Urothelium cell line (cell line): Measurements from ENCODE around the gene SCAMP2.
A peak's percentile ranks its signal among the peaks of the same experiment; 100 is the strongest.
"Not testable (repeated sequence)": the region's sequence is repeated elsewhere in the genome, so short reads cannot be mapped to it uniquely, and the experiment has no call there.

Experiments
- DNase-seq: peaks from one replicate; pipeline ENCODE4 v3.0.0; 2011; ENCODE audit warnings: low spot score, mixed read lengths
- FAIRE-seq: peaks from 2 replicates; lab custom pipeline; 2011; peaks lifted over from hg19 to GRCh38; lab: Jason Lieb, UNC

The SCAMP2 gene, protein sequence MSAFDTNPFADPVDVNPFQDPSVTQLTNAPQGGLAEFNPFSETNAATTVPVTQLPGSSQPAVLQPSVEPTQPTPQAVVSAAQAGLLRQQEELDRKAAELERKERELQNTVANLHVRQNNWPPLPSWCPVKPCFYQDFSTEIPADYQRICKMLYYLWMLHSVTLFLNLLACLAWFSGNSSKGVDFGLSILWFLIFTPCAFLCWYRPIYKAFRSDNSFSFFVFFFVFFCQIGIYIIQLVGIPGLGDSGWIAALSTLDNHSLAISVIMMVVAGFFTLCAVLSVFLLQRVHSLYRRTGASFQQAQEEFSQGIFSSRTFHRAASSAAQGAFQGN

DNA sequence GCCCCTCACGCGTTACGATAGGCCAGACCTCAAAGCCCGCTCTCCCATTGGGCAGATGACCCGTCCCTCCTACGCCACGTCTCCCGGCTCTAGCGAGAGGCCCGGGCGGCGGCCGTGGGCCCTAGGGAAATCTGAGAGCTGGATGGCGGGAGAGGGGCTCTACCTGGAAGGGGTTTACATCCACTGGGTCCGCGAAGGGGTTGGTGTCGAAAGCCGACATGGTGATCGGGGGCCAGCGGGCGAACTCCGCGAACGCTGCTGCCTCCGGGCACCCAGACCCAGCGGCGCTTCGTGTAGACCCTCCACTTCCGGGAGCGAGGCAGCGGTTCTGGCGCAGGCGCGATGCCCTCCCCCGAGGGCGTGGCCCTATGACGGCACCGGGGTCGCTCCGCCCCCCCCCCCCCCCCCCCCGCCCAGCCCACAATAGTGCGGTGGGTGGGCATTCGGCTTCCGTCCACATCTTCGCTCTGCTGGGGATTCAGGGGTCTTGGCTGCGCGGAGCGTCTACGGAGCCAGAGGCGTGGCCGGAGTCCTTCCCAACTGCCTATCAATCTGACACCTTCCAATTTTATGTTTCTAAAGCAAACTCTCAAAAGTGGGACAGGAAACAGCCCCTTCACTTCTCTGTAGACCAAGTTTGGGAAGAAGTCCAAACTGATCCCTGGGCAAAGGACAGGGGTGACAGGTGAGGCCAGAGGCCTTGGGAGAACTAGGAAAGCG is at the start of gene SCAMP2:
TSS of gene SCAMP2 (minus strand) at position 330 of the 720 bp plus-strand sequence. CDS start at position 220, 110 bp downstream.
- FAIRE-seq (no peak), DNase-seq (peak; percentile 96)

DNA sequence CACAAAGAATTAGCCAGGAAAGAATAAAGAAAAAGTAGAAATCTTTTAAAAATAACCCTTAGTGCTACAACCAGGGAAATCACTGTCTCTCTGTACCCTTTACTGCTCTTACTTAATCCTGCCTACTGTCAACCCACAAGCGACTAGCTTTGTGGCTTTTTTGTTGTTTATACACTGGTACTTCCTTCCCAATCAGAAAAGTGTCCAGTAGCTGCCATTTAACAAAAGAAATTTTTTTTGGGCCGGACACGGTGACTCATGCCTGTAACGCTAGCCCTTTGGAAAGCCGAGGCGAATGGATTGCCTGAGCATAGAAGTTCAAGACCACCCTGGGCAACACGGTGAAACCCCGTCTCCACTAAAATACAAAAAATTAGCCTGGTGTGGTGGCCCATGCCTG is 47.3 kb upstream of the SCAMP2 start:
- DNase-seq (no peak), FAIRE-seq (no peak)

- DNase-seq, result no peak
- no peak for FAIRE-seq
Observed at GRCh38 chr15:74917676-74918075, 44.5 kb upstream of the SCAMP2 start.

- not testable (repeated sequence) for DNase-seq, FAIRE-seq
Observed at GRCh38 chr15:74913799-74914198, 40.6 kb upstream of the SCAMP2 start.

DNA sequence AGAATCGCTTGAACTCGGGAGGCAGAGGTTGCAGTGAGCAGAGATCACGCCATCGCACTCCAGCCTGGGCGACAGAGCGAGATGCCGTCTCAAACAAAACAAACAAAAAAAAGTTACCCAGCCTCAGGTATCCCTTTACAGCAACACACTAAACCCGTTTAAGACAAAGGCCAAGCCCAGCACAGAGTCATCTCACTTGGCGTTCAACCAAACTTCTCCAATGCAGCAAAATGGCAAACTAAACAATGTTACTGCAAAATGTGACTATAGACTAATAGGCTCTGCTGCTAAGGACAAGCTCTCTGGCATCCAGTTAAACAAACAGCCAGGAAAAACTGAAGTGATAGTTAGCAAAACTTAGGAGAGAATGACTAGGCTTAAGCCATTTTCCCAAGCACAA is 39.9 kb upstream of the SCAMP2 start:
- no peak for DNase-seq
- no peak for FAIRE-seq

DNA sequence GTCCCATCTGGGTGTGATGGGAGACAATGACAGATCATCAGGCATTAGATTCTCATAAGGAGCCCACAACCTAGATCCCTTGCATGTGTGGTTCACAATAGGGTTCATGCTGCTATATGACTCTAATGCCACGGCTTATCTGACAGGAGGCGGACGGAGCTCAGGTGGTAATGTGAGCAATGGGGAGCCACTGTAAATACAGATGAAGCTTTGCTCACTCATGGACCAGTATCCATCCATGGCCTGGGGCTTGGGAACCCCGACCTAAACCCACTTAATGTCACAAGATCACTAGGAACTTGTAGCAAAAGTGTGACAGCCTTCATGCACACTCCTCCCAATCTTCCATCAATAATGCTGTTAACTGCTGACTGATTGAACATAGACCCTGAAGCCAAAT is 35.5 kb upstream of the SCAMP2 start:
- no peak for DNase-seq
- no peak for FAIRE-seq

GRCh38 chr15:74907163-74907870 is 34.2 kb upstream of the SCAMP2 start:
- no peak for FAIRE-seq
- DNase-seq, result no peak

DNA sequence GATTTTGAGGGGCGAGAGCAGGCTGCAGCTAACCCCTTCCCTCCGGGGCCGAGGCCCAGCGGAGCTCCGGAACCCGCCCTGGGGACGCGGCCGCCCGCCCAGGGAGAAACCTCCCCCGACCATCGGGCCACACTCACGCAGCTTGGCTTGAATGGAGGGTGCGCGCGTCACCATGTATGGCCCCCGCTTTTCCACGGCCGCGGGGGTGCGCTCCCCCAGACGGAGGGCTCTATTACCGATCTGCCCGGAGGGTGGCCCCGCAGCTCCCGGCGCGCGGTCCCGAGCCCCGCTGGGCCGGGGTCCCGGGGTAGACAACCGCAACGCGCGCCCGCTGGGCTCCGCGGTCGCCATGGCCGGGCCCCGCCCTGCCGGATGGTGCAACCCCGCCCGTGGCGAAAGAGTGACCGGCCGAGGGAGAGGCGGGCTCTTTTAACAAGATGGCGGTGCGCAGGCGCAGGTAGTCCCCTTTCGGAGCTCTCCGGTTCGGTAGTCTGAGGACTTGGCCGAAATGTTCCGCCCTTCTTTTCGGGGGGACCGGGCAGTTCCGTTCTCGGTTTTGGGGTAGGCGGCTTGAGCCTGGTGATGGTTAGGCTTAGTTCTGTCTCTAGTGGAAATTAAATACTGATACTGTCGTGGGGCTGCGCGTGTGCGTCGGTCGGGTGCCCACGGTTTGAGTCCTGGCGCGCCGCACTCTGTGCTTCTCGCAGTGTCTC is 33.4 kb upstream of the SCAMP2 start, which contains the start of gene FAM219B:
TSS of gene FAM219B (minus strand) at position 402 of the 713 bp plus-strand sequence. CDS start at position 351, 51 bp downstream.
- DNase-seq, result peak; percentile 92
- no peak for FAIRE-seq

DNA sequence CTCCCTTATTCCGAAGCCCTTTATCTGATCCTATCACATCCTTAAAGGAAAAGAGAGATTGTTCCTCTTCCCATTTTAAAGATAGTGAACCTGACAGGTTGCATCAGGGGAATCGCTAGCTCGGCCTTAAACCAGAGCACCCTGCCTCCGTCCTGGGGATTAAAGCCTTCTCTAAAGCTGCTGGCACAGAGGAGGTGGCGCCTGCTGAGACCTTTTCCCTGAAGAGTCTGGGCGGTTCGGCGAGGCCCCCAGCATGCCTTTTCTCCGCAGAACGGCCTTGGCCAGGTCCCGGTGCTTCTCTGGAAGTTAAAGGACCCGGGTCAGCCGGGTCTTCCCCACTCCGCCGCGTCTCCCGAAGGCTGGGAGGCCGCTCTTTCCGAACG is 32.9 kb upstream of the SCAMP2 start:
- DNase-seq (peak; percentile 35), FAIRE-seq (no peak)

- DNase-seq (no peak), FAIRE-seq (no peak)
Observed at GRCh38 chr15:74904190-74904805, 31.1 kb upstream of the SCAMP2 start.

DNA sequence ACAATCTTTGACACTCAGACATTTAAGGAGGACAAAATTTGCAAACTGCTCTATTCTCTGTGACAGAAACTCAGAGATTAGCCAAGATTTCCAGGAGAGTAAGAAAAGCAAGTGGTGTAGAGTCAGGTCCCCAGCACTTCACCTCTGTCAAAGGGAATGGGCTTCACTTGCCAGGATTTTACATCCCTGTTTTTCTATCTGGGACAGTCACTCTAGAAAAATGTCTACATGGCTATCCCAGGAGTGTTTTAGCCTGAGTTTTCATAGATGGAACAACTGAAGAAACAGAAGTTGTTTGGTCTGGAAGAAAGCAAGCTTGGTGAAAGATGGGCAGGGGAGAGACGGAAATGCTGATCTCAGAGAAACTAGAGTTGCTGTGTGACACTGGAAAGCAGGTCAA is 30.5 kb upstream of the SCAMP2 start:
- no peak for FAIRE-seq
- no peak for DNase-seq

DNA sequence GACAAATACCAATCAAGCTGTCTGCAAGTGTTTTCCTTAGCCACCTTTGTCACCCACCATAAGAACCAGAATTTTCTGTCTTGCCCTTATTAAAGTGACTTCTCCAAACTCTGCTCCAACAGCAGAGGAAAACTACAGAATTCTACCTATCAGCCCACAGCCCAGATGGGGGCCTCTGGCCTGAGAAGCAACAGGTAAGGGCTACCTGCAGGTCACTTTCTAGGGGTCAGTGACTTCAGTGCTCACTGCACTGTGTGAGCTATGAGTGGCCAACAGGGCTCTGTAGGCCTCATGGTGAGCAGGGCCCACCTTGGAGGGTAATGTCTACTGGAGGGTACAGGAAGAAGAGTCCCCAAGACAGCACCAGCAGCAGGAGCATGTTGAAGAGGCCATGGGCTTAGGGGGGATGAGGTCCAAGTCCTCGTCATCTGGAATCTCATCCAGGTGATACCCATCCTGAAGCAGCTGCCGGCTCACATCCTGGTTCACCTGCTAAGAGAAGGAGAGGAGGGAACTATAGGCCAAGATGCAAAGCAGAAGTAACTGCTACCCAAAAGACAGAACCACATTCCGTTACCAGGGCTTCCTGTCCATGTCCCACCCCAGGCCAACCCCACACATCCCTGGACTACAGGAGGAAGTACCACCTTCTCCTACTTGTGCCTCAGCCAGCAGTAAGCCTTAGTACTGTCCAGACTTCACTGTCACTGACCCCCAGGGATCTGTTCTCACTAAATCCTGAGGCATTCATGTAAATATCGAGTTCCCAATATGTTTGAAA is 29.3 kb upstream of the SCAMP2 start:
- FAIRE-seq (no peak), DNase-seq (no peak)

DNA sequence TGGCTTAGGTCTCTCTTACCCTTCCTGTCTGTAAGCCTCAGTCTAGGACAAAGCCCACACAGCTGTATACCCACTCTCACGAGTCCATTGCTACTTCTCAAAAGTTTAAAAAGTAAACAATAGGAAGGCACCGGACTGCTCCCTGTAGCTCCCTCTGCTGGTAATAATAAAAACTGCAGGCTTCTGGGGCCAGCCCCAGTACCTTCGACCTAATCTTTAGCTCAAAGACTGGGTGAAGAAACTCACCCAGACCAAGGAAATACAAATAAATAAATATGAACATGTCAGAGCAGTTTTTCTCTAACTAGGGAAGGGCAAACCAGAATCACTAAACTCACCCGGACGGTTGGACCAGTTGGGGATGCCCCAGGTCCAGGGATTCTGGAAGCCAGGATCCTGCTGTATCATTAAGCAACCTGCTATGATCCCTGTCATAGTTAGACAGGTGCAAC is 28.5 kb upstream of the SCAMP2 start:
- FAIRE-seq (no peak), DNase-seq (peak; percentile 62)

- DNase-seq, result no peak
- no peak for FAIRE-seq
Observed at GRCh38 chr15:74897300-74897701, 24.1 kb upstream of the SCAMP2 start.

DNA sequence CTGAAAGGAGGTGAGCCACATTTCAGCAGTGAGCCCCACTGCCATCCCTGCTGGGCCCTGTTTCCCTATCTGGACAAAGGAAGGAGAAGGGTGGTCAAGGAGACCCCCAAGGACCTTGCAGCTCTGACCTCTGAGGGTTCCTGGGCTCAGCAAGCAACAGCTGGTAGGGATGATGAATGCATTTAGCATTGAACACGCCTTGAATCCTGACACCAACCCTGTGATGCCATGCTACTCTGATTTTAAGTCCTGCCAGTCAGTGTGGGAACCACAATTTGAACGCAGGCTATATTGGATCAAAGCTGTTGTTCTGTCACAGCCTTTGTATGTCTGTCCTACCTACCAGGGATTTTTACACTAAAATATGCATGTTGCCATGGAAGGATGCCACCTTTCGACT is 23.2 kb upstream of the SCAMP2 start:
- FAIRE-seq, result no peak
- no peak for DNase-seq

GRCh38 chr15:74895830-74896229 is 22.7 kb upstream of the SCAMP2 start:
- no peak for FAIRE-seq
- no peak for DNase-seq

- FAIRE-seq, DNase-seq: not testable (repeated sequence)
Observed at GRCh38 chr15:74894383-74894782, 21.2 kb upstream of the SCAMP2 start.

GRCh38 chr15:74893627-74894026 is 20.5 kb upstream of the SCAMP2 start:
- DNase-seq, result no peak
- FAIRE-seq, result no peak

- no peak for DNase-seq
- FAIRE-seq, result no peak
Observed at GRCh38 chr15:74892931-74893330, 19.8 kb upstream of the SCAMP2 start.

GRCh38 chr15:74892313-74892712 is 19.1 kb upstream of the SCAMP2 start:
- FAIRE-seq, result no peak
- no peak for DNase-seq
